ENCODE results near the gene STARD8. TPM values are rescaled to one million over a fixed set of nuclear protein-coding genes. Genes with fewer than 3 reads are reported as not detected.

Gene STARD8
- total RNA-seq, 1 experiment from 2014 or later = 2.8 TPM

DNA sequence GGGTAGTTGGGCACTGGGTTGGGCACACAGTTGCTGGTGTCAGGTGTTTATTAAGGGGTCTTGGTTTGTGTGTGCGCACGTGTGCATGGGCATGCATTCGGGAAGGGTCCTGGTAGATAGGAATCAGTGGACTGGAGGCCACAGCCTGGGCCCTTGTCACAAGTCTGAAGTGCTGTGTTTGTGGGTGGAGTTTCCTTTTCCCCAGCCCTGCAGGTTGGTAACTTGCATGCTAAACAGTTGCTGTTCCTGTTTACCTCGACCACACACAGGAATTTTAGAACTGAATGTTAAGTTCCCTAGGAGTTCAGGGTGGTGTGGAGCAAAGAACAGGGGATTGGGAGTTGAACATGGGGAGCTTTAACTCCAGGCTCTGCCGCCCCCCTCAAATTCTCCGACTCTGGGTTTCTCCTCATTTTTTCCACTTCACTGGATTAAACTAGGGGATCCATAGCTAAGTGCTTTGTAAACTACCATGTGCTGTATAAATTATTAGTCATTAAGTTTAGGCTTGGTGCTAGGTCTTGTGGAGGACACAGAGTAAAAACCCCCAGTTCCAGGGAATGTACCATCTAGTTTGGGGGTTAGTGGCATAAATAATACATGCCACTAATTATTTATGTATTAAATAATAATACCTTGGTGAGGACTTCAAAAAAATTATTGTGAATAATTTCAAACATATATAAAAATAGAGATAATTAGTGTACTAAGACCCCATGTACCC lies 49.0 kb downstream of the STARD8 start:
- no peak for DNase-seq
- Histone ChIP-seq H3K27me3 (no peaks in the 10 kb centered on the region), H3K36me3 (no peaks in the 10 kb centered on the region), H3K9me3 (no peaks in the 10 kb centered on the region), H3K4me3 (no peak overlapping the region)

DNA sequence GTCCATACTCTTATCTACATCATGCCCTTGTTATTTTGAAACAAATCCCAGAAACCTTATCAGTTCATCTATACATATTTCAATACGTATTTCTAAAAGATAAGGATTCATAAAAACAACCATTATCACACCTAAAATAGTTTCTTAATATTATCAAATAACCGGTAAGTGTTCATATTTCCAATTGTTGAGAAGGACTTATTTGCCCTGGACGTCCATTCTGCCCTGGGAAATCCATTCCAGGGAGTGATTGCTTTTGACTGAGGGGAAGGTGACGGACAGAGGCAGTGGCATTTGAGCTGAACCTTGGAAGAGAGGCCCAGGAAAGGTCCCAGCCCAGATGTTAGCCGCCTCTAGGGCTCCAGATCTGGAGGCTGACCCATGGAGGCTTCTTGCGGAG lies 49.6 kb downstream of the STARD8 start:
- Histone ChIP-seq H3K36me3 (no peaks in the 10 kb centered on the region), H3K27me3 (no peaks in the 10 kb centered on the region), H3K4me3 (no peak overlapping the region), H3K9me3 (no peaks in the 10 kb centered on the region)
- DNase-seq = no peak

DNA sequence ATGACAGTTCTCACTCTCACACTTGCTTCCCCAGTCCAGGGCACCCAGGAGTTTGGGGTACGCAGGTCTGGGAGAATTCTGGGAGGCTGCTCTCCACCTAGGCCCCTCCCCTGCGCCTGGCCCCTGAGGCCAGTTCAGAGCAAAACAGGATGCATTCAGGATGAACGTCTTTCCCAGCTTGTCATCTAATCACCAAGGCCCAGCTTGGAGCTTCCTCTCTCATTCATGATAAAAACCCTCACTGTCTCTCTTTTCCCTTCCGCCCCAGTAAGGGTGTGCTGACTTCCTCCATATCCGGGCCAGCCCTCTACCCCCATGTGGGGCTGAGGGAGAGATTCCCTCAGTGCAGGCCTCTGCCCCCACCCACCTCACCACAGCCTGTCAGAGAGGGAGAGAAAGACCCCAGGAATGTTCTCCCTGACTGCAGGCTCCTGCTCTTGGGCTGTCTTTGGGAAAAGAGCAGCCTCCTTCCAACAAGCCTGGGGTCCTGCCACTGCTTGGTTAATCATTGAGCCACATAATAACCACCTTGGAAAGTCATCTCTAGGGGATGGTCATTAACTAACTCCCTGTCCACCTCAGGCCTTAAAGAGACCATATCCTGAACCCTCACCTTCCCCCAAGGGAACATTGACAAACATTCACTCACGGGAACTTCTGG lies 50.1 kb downstream of the STARD8 start:
- Histone ChIP-seq H3K36me3 (no peaks in the 10 kb centered on the region), H3K9me3 (no peaks in the 10 kb centered on the region)

DNA sequence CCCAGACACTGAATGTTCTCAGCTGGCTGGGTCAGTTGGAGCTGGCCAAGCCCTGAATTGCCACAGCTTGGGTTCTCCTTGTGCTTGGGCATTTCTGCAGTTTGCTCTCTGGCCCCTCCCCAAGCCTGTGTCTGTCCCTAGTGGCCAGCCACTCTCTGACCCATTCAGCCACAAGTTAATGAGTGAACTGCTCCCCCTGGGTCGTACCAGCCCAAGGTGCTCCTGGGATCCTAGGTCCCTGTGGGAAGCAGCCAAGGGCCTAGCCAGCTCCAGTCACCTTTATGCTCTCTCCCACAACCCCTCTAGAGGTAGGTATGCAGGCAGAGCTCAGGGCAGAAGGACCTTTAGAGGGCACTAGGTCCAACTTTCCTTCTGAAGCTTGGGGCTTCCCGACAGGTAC lies 51.5 kb downstream of the STARD8 start:
- Histone ChIP-seq H3K4me3 (no peak overlapping the region), H3K9me3 (no peaks in the 10 kb centered on the region), H3K27me3 (no peaks in the 10 kb centered on the region), H3K36me3 (no peaks in the 10 kb centered on the region)
- no peak for DNase-seq

More for the DNA sequence above, 50.1 kb downstream of the STARD8 start:
- no peak overlapping the region for H3K4me3 ChIP-seq
- no peak for DNase-seq
- H3K27me3 ChIP-seq = no peaks in the 10 kb centered on the region

DNA sequence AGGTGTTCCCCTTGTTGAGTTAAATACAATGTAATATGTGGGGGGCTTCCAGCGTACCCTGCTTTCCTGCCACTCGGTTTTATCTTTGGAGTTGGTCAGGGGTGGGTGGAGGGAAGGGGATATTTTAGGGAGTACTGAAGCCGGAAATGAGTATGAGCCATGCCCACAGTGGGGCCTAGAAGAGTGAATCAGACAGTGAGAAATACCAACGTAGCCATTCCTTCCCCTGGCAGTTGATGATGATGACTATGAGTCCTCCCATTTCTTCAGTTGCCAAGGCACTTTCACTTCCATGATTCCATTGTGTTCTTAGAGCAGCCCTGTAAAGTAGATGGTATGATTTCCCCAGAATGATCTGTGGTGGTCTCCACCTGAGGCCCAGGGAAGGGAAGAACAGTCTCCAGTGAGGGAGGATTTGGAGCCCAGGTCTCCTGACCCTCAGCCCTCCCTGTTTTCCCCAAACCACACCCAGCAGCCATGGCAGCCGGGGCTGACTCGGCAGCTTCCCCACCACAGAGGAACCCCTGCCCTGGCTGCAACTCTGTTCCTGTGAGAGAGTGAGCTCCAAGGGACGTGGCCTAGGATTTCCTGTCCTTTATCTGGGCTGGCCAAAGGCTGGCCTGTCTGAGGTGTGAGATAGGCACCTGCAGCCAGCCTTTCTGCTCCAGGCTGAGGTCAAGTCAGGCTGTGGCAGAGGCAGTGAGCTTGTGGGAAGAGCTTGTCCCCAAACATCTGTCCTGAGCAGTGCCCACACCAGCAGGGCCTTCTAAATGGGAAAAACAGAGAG lies 52.7 kb downstream of the STARD8 start:
- H3K4me3 ChIP-seq = no peak overlapping the region
- peak; percentile 56 for DNase-seq
- H3K36me3 ChIP-seq = no peaks in the 10 kb centered on the region
- no peaks in the 10 kb centered on the region for H3K9me3 ChIP-seq
- H3K27me3 ChIP-seq = no peaks in the 10 kb centered on the region

DNA sequence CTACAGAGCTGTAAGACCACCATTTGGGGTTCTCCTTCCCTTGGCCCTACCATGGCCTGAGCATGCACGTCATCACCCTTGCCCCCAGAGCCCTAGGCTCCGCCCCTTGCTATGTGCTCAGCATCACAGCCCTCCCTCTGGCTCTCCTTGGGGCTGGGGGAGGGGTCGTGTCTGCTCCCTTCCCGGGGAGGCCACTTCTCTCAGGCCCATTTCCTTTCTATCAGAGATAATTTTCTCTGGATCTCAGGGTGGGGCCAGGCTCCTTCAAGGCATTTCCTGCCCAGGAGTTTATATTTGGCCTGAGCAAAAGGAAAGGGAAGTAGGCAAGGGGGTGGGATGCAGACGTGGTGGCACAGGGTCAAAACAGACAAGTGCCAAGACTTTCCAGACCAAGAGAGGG lies 55.9 kb downstream of the STARD8 start:
- Histone ChIP-seq H3K9me3 (no peaks in the 10 kb centered on the region), H3K36me3 (no peaks in the 10 kb centered on the region), H3K4me3 (no peak overlapping the region), H3K27me3 (no peaks in the 10 kb centered on the region)
- DNase-seq = no peak

DNA sequence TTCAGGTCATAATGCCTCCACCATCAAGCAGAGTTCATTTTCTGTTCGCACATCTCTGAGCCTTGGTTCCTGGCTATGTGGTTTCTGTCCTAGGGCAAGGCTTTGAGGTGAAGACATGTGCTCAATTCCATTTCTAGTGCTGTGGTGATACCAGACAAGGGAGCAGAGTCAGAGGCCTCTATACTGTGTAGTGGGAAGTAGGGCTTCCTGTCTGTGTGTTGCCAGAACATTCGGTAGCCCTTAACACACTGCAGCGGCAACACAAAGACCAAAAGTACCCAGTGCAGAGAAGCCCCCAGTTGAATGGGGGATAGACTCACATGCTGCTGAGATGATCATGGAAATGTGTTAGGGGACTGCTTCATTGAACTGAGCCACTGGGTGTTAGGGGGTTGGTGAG lies 56.4 kb downstream of the STARD8 start:
- no peak for DNase-seq
- Histone ChIP-seq H3K36me3 (no peaks in the 10 kb centered on the region), H3K27me3 (no peaks in the 10 kb centered on the region), H3K9me3 (no peaks in the 10 kb centered on the region), H3K4me3 (no peak overlapping the region)

DNA sequence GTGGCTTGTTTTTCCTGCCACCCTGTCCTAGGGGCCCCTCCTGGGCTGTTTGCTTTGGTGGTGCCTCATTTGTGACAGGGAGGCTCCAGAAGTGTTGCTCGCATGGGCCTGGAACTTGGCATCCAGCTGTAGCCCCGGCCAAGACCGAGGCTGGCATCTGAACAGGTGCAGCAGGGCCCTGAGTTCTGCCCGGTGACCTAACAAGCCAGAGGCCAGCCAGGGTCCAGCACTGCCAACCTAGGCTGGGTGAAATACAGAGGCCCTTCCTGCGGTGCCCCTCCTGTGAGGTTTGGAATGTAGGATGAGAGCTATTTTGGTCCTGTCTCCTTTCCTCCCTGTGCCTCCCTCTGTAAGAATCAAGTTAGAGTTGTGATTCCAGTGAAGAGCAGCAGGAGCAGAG lies 58.5 kb downstream of the STARD8 start:
- H3K36me3 ChIP-seq = no peaks in the 10 kb centered on the region
- H3K4me3 ChIP-seq = no peak overlapping the region
- H3K9me3 ChIP-seq = no peaks in the 10 kb centered on the region
- DNase-seq = no peak
- H3K27me3 ChIP-seq = no peaks in the 10 kb centered on the region

DNA sequence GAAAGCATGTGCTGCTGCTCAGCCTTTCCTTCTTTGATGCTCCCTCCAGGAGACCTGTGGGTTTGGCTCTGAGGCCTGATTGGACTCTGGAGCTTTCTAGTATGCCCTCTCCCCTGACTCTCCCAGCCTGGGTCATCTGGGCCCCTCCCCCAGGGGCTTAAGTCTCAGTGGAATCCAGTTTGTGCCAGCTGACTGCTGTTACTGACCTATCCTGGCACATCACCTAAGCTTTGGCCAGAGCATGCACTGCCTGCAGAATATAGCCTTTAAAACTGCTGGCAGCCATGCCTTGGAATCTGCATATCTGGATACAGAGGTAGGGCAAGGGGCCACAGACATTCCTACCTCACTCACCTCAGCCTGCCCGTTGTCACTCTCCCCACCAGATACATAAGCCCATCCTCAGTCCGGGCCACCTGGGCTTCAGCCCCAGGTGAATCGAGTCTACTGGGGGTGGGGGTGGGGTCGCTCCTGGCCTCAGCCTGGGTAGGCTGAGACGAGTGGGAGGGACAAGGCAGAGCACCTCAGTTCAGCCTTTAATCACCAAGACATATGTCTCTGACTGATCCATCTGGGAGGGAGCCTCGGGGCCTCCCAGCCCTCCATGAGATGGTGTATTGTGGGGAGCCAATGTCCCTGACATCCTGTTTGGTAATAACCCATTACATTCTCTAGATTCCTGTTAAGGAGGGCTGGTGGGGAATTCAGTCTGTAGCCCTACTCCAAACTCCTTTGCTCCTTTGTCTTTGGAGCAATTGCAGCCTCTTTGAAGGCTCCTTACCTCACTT lies 61.2 kb downstream of the STARD8 start:
- no peak for DNase-seq
- Histone ChIP-seq H3K9me3 (no peaks in the 10 kb centered on the region), H3K4me3 (no peak overlapping the region), H3K36me3 (no peaks in the 10 kb centered on the region), H3K27me3 (no peaks in the 10 kb centered on the region)

DNA sequence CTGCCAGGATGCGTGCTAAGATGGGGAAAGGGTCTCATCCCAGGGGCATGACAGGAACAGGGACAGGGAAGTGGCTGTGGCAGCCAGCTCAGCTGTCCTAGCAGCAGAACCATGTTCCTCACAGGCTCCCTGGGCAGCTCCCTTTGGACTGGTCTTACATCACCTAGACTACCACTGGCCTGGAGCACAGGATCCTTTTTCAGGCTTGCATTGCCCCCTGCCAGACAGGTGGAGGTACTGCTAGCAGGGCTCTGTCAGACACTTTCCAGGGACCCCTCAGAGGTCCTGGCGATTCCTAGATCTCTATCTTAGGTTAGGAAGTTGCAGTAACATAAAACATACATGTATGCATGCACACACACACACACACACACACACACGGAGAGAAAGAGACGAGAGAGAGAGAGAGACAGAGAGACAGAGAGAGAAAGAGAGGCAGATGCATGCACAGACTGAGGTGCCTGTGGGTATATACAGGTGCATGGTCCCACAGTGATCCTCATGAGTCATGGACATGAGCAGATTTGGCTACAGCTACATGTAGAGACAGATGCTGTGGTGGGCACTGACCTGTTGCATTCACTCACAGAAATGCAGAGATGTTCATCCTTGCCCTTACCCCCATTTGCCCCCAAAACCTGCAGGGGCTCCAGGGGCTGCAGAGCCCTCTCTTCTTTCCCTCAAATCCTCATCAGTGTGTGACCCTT lies 63.6 kb downstream of the STARD8 start:
- no peak for DNase-seq
- H3K27me3 ChIP-seq = no peaks in the 10 kb centered on the region
- H3K36me3 ChIP-seq = no peaks in the 10 kb centered on the region
- no peak overlapping the region for H3K4me3 ChIP-seq
- H3K9me3 ChIP-seq = no peaks in the 10 kb centered on the region

DNA sequence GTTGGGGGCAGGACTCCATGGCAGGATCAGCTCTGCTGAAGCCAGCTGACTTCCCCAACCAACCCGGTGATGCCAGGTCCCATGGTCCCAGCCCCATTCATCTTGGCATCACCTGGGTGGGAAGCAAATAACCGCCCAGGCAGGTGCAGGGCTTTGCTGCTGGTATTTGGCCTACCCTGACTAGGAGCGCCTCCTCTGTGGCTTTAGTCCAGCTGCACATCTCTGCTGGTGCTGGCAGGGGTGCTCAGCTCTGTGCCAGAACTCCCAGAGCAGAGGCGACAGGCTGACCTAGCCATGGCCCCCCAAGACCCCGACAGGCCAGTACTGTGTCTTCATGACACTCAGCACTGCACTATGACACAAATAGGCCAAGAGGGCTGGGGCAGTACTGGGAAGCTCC lies 64.4 kb downstream of the STARD8 start:
- Histone ChIP-seq H3K9me3 (no peaks in the 10 kb centered on the region), H3K36me3 (no peaks in the 10 kb centered on the region), H3K27me3 (no peaks in the 10 kb centered on the region), H3K4me3 (no peak overlapping the region)
- no peak for DNase-seq

DNA sequence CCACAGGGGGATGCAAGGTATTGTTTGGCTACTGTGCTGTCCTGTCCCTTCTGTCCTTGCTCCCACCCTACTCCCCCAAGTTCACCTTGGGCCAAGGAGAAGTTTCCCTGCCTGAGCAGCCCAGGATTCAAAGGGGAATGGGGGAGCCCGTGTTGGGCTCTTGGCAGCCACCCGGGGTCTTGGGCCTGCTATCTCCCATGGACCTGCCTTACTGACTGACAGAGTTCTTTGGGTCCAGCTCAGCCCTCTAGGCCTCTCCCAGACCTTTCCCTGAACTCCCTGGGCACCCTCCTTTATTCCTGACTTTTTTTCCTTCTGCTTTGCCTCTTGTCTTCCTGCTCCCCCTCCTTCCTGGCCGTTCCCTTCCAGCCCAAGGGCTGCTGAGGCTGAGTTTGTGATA lies 67.4 kb downstream of the STARD8 start:
- no peaks in the 10 kb centered on the region for H3K9me3 ChIP-seq
- no peaks in the 10 kb centered on the region for H3K27me3 ChIP-seq
- H3K36me3 ChIP-seq = no peaks in the 10 kb centered on the region
- no peak for DNase-seq
- no peak overlapping the region for H3K4me3 ChIP-seq

DNA sequence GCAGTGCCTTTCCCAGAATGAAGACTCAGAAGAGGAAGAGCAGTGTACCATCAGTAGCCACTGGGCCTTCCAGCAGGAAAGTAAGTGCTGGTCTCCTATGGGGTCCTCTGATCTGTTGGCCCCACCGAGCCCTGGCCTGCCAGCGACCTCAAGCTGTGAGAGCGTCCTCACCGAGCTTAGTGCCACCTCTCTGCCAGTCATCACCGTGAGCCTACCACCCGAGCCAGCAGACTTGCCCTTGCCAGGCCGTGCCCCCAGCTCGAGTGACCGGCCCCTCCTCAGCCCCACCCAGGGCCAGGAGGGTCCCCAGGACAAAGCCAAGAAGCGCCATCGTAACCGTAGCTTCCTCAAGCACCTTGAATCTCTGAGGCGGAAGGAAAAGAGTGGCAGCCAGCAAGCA lies 69.7 kb downstream of the STARD8 start:
- H3K4me3 ChIP-seq = no peak overlapping the region
- DNase-seq = no peak
- no peaks in the 10 kb centered on the region for H3K9me3 ChIP-seq
- H3K27me3 ChIP-seq = no peaks in the 10 kb centered on the region
- no peaks in the 10 kb centered on the region for H3K36me3 ChIP-seq

DNA sequence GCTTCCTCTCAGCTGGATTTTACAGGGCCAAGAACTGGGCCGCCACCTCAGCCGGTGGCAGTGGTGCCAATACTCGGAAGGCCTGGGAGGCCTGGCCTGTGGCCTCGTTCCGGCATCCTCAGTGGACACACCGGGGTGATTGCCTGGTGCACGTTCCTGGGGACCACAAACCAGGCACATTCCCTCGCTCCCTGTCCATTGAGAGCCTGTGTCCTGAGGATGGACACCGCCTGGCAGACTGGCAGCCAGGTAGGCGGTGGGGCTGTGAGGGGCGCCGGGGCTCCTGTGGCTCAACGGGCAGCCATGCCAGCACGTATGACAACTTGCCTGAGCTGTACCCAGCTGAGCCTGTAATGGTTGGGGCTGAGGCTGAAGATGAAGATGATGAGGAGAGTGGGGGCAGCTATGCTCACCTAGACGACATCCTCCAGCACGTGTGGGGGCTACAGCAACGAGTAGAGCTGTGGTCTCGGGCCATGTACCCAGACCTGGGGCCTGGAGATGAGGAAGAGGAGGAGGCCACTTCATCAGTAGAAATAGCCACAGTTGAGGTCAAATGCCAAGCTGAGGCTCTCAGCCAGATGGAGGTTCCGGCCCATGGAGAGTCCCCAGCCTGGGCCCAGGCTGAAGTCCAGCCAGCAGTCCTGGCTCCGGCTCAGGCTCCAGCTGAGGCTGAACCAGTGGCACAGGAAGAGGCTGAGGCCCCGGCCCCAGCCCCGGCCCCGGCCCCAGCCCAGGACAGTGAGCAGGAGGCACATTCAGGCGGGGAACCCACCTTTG lies 70.4 kb downstream of the STARD8 start:
- no peaks in the 10 kb centered on the region for H3K36me3 ChIP-seq
- H3K27me3 ChIP-seq = no peaks in the 10 kb centered on the region
- DNase-seq = no peak
- no peaks in the 10 kb centered on the region for H3K9me3 ChIP-seq
- no peak overlapping the region for H3K4me3 ChIP-seq

DNA sequence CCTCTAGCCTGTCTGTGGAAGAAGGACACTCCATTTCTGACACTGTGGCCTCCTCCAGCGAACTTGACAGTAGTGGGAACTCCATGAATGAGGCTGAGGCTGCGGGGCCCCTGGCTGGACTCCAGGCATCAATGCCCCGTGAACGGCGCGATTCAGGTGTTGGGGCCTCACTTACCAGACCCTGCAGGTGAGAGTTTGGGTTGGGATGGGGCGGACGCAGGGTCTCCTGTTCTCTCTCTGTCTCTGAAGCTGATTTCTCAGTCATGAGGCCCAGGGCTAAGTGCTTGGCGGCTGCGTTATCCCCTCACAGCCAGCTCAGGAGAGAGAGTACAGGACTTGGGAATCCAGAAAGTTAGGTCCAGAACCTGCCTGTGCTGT lies 71.0 kb downstream of the STARD8 start:
- H3K9me3 ChIP-seq = no peaks in the 10 kb centered on the region
- no peaks in the 10 kb centered on the region for H3K36me3 ChIP-seq
- no peaks in the 10 kb centered on the region for H3K27me3 ChIP-seq
- DNase-seq = no peak
- H3K4me3 ChIP-seq = no peak overlapping the region
